Urothelium cell line (cell line): Measurements from ENCODE around the gene POGK.
"Not testable (repeated sequence)": the region's sequence is repeated elsewhere in the genome, so short reads cannot be mapped to it uniquely, and the experiment has no call there.

ENCODE experiments used
- DNase-seq: peaks from one replicate; pipeline ENCODE4 v3.0.0; 2011; ENCODE audit warnings: low spot score, mixed read lengths
- FAIRE-seq: peaks from 2 replicates; lab custom pipeline; 2011; peaks lifted over from hg19 to GRCh38; lab: Jason Lieb, UNC

The POGK gene, protein sequence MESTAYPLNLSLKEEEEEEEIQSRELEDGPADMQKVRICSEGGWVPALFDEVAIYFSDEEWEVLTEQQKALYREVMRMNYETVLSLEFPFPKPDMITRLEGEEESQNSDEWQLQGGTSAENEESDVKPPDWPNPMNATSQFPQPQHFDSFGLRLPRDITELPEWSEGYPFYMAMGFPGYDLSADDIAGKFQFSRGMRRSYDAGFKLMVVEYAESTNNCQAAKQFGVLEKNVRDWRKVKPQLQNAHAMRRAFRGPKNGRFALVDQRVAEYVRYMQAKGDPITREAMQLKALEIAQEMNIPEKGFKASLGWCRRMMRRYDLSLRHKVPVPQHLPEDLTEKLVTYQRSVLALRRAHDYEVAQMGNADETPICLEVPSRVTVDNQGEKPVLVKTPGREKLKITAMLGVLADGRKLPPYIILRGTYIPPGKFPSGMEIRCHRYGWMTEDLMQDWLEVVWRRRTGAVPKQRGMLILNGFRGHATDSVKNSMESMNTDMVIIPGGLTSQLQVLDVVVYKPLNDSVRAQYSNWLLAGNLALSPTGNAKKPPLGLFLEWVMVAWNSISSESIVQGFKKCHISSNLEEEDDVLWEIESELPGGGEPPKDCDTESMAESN

DNA sequence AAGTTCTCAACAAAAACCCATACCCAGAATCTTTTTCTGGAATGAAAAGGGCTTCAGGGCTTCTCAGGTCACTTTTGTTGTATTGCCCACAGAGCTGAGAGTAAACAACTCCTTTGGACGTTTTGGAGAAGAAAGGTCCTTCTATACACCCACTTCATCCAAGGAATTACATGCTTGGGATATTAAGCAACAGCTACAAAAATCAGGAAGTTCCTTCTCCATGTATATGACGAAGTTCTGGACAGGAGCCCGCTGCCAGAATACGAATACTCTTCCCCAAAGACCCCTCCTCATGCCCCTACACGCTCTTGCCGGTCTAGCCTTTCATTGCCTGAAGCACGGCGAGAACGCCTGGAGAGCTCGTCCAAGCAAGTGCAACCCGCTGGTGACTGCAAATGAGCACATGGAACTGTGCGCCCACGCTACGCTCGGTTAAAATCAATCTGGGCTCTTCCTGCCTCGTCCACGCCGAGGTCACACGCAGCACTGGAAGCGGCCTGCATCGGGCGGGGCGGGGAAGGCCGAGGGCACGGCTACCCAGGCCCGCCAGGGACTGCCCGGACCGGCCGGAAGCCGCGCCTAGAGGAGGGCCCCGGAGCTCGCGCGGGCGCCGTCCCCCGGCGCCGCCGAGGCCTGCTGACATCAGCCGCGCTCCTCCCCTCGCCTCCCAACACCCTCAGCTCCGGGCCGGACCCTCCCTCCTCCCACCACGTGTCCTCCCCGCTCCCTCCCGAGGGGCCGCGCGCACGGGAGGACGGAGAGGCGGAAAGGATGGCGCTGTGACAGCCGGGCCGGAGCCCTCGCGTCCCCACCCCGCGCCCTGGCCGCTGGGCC is at the start of gene POGK:
POGK (plus strand) TSS at position 710 of the 834 bp plus-strand sequence. CDS start 1,482 bp downstream, outside the sequence.
- peak; percentile 95 for DNase-seq
- no peak for FAIRE-seq

DNA sequence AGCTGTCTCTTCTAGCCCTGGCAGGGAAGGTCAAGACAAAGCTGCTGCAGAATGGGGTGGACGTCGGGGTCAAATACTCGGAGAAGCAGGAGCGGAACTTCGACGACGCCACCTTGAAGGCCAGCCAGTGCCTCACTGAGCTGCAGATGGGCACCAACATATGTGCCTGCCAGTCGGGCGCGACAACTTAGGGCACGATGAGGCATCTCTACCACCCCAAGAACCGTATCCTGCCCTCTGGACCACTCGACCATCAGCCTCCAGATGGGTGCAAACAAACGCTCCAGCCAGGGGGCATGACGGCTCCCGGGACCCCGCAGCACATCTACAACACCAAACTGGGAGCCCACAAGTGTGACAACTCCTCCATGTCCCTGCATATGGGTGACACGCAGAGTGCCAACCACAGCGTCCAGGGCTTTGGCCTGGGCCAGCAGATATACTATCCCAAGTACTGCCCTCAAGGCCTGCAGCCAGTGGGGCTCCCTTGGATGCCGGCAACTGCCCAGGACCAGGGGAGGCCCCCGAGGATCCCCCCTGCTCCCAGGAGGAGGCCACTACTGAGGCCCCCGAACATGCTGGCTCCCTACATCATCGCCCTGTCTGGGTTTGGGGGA is 42.5 kb upstream of the POGK start:
- FAIRE-seq: no peak
- DNase-seq: no peak

DNA sequence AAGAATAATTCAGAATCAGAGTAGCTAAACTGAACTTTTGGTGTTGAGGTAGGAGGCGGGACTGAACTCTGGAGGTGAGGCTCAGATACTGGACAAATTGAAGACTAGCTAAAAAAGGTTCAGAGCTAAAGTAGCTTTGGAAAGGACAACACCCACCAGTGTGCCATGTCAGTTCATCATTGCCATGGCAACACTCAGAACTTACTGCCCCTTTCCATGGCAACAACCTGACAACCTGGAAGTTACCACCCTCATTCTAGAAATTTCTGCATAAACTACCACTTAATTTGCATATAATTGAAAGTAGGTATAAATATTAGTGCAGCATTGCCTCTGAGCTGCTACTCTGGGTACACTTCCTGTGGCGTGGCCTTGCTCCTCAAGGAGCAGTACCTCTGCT is 30.3 kb upstream of the POGK start:
- DNase-seq (no peak), FAIRE-seq (no peak)

DNA sequence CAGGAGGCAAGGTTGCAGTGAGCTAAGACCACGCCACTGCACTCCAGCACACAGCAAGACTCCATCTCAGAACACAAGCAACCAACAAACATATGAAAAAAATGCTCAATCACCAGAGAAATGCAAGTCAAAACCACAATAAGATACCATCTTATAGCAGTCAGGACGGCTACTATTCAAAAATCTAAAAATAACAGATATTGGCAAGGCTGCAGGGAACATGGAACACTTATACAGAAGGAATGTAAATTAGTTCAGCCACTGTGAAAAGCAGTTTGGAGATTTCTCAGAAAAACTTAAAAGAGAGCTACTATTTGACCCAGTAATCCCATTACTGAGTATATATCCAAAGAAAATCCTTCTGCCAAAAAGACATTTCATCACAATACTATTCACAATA is 27.6 kb upstream of the POGK start:
- DNase-seq: no peak
- FAIRE-seq: no peak

DNA sequence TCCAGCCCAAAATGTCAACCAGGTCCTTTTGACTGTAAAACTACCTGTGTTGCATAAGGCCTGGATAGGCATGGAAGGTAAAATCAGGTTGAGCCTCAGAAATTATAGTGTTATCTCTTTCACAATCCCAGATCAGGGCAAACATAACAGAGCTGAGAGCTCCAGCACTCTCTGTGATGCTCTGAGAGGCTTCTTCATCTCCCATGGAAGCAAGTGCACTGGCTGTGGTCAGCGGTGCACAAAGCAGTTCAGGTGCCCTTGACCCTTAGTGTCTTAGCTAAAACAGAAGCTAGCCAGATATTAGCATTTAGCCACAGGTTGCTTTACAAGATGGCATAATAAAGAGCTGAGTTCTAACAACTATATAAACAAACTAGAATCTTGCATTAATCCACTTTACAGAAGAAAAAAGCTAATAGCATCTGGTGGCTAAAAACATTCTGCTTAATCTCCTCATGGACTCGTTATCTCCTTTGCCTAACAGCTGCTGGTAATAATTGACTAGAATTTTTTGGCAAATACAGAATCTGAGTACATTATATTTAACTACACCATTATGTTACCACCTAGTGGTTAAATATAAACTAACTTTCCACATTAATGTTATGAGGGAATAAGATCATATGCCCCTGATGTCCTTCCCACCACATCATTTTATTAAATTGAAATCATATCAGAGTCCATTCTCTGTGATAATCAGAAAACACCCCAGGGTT is 25.6 kb upstream of the POGK start:
- DNase-seq (no peak), FAIRE-seq (no peak)

DNA sequence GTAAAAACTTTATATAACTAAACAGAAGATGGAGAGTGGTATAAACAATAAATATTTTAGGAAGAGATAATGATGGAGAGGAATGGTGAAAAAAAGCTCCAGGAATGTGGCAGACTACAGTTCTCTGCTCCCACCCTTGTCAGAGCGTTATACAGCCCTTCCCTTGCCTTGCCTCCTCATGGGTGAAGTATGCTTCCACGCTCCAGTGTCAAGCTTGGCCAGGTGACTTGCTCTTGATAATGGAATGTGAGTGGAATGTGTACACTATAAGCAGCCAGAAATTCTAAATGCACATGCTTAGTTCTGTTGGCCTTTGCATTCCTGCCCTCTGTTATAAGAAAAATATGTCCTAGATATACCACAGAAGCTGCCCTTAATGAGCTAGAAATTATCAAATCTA is 24.7 kb upstream of the POGK start:
- peak; percentile 25 for DNase-seq
- FAIRE-seq: no peak

DNA sequence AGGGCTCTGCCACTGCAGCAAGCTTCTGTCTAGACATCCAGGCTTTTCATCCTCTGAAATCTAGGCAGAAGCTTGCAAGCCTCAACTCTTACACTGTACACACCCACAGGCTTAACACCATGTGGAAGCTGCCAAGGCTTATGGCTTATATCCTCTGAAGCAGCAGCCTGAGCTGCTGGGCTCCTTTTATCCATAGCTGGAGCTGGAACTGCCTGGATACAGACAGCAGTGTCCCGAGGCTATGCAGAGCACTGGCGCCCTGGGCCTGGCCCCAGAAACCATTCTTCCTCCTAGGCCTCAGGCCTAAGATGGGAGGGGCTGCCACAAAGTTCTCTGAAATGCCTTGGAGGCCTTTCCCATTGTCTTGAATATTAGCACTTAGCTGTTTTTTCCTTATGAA is 19.3 kb upstream of the POGK start:
- FAIRE-seq (no peak), DNase-seq (no peak)

DNA sequence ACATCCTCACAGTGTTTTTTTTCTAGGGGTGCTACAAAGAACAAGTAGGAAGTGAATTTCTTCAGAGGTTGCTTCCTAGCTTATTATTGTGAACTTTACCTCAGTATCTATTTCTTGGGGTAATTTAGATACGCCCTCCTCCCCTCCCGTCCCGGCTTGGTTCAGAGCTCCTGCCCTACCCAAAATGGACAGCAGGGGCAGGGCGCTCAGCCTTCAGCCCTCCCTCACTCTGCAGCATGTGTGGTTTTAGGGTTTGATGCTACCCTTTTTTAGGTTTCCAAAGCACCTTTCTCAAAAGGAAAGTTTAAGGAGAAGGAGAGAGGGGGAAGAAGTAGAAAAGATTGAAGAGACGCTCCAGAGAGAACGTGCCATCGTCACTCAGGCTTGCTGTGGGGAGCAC is 16.9 kb upstream of the POGK start:
- no peak for DNase-seq
- FAIRE-seq: no peak

DNA sequence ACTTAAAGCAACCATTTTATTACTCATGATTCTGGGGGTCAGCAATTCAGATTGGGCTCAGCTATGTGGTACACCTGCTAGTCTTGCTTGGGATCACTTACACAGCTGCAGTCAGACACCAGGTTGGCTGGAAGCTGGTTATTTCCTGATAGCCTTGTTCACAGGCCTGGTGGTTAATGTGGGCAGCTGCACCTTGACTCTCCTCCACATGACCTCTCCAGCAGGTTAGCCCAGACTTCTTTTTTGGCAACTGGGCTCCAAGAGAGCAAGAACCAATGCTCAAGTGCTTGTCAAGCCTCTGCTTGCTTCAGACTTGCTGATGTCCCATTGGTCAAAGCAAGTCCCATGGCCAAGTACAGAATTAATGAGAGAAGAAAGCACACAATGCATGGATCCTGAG is 11.8 kb upstream of the POGK start:
- DNase-seq (no peak), FAIRE-seq (no peak)

DNA sequence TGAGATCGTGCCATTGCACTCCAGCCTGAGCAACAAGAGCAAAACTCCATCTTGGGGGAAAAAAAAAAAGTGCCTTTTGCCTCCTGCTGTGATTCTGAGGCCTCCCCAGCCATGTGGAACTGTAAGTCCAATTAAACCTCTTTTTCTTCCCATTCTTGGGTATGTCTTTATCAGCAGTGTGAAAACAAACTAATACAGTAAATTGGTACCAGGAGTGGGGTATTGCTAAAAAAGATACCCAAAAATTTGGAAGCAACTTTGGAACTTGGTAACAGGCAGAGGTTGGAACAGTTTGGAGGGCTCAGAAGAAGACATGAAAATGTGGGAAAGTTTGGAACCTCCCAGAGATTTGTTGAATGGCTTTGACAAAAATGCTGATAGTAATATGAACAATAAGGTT is 9.5 kb upstream of the POGK start:
- not testable (repeated sequence) for DNase-seq, FAIRE-seq

DNA sequence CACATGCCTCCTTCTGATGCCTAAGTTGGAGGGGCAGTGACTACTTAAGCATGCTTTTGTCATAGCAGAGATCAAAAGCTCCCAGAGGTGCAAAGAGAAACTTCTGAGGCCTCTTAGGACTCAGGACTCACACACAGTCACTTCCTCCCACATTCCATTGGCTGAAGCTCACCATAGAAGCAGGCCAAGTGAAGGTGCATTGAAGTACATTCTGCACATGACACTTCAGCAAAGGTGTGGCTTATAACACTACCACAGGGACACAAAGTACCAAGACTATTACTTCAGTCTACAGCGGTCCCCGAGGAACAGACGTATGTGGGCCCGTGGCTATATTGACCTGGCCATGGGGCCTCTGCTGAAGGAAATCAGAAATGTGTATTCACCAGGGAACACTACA is 2.5 kb upstream of the POGK start:
- FAIRE-seq (no peak), DNase-seq (no peak)

DNA sequence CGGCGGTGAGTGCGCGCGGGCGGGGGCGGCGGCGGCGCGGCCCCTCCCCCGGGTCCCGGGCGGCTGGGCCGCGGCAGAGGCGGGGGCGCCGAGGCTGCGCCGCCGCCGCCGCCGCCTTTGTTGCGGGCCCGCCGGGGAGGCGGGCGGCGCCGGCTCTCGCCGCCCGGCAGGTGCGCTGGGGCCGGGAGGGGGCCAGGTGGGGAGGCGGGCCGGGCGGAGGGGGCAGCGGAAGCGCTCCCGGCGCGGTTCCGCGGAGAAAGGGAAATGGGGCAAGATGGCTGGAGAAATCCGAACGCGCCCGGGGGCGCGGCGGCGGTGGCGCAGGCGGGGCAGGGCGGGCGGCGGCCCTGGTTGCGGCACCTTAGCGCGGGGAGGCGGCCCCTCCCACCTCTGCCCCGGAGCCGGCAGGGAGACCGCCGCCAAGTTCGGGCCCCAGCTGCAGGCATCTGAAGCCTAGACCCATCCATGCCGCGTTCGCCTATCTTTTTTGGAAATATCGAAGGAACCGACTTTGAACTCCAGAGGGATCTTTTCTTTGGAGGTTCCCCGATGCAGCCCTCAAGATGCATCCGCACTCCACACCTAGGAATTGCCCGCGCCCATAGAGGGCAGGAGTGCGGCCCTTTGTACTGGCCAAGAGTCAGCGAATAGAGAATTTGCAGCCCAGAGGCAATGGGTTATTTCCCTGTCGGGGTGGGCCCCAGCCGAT is 479 bp downstream of the POGK start:
- DNase-seq (peak; percentile 63), FAIRE-seq (no peak)

DNA sequence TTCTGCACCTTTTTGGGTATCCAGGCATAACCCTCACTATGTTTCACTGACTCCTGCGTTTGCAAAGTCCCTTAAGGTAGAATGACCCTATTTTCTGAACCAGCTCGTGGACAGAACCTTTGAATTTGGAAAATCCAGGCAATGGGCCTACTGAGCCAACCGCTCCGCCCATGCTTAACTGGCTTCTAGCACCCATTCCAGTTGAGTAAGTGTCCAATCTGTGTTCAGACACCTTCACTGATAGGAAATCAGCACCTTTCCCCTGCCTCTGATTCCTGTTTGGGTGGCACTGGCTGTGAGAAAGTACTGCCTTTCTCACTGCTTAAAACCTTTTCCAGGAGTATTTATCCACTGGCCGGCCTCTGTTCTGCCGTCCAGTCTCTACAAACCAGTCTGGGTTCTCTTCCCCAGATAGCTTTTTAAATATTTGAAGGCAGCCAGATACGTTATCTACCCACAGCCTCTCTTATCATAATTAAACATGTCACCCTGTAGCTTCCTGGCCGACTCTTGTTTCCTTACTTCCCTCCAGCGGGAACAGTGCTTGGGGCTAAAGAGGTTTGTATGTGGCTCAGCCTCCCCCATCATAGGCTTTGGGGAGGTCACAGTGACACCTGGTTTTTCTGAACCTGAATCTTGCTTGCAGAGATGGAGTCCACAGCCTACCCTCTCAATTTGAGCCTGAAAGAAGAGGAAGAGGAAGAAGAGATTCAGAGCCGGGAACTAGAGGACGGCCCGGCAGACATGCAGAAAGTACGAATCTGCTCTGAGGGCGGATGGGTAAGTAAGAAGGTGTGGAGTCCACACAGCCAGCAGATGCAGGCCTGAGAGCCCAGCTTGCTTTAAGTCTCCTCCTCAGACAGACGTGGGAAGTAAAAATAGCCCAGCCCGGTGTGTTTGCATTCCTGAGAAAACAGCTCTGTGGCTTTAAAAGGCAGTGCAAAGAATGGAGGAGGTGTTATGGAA is 1.3 kb downstream of the POGK start:
- peak; percentile 8 for DNase-seq
- FAIRE-seq: no peak

DNA sequence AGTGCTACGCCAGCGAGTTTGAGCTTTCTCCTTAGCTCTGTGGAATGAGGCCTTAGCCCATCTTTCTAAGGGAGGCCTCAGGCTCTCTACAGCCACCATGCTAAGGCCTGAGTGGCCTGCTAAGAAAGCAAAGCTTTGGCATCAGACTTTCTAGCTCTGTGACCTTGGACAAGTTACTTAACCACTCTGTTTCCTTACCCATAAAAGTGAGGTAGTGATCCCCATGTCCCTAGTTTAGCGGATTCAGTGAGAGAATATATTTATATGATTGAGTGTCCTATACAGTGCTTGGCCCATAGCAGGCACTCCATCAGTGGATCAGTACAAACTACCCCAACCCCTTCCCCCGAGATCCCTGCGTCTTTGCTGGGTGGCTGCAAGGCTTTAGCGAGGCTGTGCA is 4.0 kb downstream of the POGK start:
- FAIRE-seq: no peak
- DNase-seq: no peak

DNA sequence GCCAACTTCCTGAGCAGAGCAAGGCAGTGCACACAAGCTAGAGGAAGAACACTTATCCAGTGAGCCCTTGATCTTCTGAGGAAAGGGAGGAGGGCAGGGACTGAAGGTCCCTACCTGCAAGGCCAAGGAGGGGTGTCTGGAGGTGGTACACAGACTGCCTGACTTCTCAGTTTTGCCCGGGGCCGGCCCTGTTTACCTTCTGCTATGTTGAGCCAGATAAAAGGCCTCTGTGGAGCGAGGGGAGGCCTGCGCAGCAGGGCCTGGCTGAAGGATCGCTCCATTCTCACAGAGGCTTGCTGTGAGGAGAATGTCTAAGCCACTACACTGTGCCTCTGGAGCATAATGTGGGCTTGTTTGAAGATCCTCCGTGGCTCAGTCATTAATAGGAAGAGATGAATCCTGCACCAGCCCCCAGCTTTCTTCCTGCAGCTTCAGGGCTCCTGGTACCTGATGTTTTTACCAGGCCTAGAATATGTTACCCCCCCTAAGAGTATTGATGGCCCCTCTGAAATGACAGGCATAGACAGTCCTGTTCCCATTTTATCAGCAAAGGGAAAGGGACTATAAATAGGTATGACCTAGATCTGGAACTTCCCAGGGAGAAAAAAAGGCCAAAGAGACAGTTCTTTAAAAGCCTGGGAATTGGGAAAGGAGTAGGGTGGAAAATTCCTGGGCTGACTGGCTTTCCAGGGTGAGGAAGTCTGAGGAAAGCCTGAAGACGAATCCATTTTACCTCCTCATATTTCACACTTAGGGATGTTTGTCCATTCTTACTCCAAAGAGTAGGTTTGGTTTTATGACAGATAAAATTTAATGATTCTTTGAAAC is 4.7 kb downstream of the POGK start:
- no peak for DNase-seq

DNA sequence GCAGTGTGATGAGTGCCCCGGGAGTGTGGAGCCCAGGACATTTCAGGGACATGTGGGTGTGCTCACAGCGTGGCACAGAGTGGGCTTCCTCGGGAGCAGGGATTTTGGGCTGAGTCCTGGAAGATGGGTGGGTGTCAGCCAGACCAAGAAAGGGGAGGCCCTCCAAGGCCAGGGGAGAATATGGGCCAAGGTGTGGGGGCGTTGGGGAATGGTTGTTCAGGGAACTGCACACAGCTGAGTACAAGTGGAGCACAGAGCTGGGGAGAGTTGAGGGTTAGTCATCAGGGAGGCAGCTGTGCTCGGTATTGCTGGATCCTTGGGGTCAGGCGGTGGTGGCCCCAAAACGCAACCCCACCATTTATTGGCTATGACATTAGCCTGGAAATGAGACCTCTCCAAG is 5.5 kb downstream of the POGK start:
- no peak for FAIRE-seq
- DNase-seq: no peak

More for the DNA sequence above, 4.7 kb downstream of the POGK start:
- no peak for FAIRE-seq

DNA sequence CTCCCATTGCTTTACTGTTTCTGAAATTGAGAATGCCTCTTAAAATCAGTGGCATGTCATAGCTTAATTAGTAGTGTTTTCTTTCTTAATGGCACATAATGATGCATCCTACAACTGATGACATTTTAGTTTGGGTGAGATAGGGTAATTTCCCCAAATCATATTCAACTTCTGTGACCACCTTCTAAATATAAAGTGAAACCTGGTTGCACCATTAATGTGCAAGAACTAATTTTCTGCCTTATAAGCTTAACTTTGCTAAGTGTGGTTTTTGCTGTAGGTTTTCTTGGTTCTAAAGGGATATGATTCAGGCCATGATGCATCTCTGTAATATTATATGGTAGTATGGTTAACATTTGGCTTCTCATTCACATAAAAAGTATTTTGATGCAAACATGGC is 8.9 kb downstream of the POGK start:
- DNase-seq (no peak), FAIRE-seq (no peak)

DNA sequence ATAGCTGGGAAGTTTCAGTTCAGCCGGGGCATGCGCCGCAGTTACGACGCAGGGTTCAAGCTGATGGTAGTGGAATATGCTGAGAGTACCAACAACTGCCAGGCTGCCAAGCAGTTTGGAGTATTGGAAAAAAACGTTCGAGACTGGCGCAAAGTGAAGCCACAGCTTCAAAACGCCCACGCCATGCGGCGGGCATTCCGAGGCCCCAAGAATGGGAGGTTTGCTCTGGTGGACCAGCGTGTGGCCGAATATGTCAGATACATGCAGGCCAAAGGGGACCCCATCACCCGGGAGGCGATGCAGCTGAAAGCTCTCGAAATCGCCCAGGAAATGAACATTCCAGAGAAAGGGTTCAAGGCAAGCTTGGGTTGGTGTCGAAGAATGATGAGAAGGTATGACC is 9.9 kb downstream of the POGK start:
- DNase-seq (no peak), FAIRE-seq (no peak)
